HG03558 (cell line): Measurements from ENCODE around the gene OR7G2.

Experiments
- ATAC-seq: cut with Tn5 transposase; IDR thresholded peaks from one replicate; pipeline ENCODE4 v1.9.1; 2021; ENCODE audit warnings: moderate number of reproducible peaks; ENCODE audit not compliant: unreplicated experiment; ENCODE audit errors: extremely low read depth

Gene OR7G2

GRCh38 chr19:9107375-9107774 lies at the start of gene OR7G2:
Gene OR7G2 (minus strand): TSS chr19:9107475. CDS start chr19:9103243, 4,232 bp downstream.
- no peak for ATAC-seq

- no peak for ATAC-seq
Observed at GRCh38 chr19:9156304-9156703, 49.0 kb upstream of the OR7G2 start.

GRCh38 chr19:9155591-9155990 lies 48.3 kb upstream of the OR7G2 start:
- ATAC-seq, result no peak

GRCh38 chr19:9151367-9151766 lies 44.1 kb upstream of the OR7G2 start:
- ATAC-seq, result no peak

GRCh38 chr19:9150650-9151049 lies 43.4 kb upstream of the OR7G2 start:
- ATAC-seq, result no peak

- ATAC-seq, result no peak
Observed at GRCh38 chr19:9149997-9150396, 42.7 kb upstream of the OR7G2 start.

GRCh38 chr19:9148697-9149096 lies 41.4 kb upstream of the OR7G2 start:
- ATAC-seq, result no peak

GRCh38 chr19:9146882-9147281 lies 39.6 kb upstream of the OR7G2 start:
- ATAC-seq, result no peak

GRCh38 chr19:9144920-9145319 lies 37.6 kb upstream of the OR7G2 start:
- no peak for ATAC-seq

GRCh38 chr19:9140159-9140874 lies 33.0 kb upstream of the OR7G2 start, which contains the start of gene ZNF317:
Gene ZNF317 (plus strand): TSS chr19:9140397. CDS start chr19:9156017, 15,620 bp downstream.
- peak; percentile 57 for ATAC-seq

- no peak for ATAC-seq
Observed at GRCh38 chr19:9139609-9140158, 32.4 kb upstream of the OR7G2 start.

GRCh38 chr19:9132422-9132821 lies 25.1 kb upstream of the OR7G2 start:
- no peak for ATAC-seq

GRCh38 chr19:9130965-9131364 lies 23.7 kb upstream of the OR7G2 start:
- no peak for ATAC-seq

GRCh38 chr19:9128171-9128570 lies 20.9 kb upstream of the OR7G2 start:
- ATAC-seq, result no peak

GRCh38 chr19:9126900-9127405 lies 19.7 kb upstream of the OR7G2 start, which contains the start of gene OR7G3:
Gene OR7G3 (minus strand): TSS chr19:9126950. CDS start chr19:9126950, 0 bp downstream.
- no peak for ATAC-seq

- ATAC-seq, result no peak
Observed at GRCh38 chr19:9116547-9116946, 9.3 kb upstream of the OR7G2 start.

GRCh38 chr19:9115307-9115813 lies 8.1 kb upstream of the OR7G2 start, which contains the start of gene OR7G1:
Gene OR7G1 (minus strand): TSS chr19:9115763. CDS start chr19:9115763, 0 bp downstream.
- ATAC-seq, result no peak

- no peak for ATAC-seq
Observed at GRCh38 chr19:9109959-9110358, 2.7 kb upstream of the OR7G2 start.

GRCh38 chr19:9086761-9087160 lies 20.5 kb downstream of the OR7G2 start, which contains the start of gene OR1M1:
Gene OR1M1 (plus strand): TSS chr19:9087061. CDS start chr19:9093245, 6,184 bp downstream.
- no peak for ATAC-seq

GRCh38 chr19:9078651-9079050 lies 28.6 kb downstream of the OR7G2 start:
- no peak for ATAC-seq

GRCh38 chr19:9076901-9077300 lies 30.4 kb downstream of the OR7G2 start:
- ATAC-seq, result no peak
